ENCODE data around the gene RNF5. TPM values are rescaled to one million over a fixed set of nuclear protein-coding genes. Genes with fewer than 3 reads are reported as not detected.

The RNF5 gene
- total RNA-seq, 4 donors from 2014 or later = 74.5 to 117 (median 107) TPM

DNA sequence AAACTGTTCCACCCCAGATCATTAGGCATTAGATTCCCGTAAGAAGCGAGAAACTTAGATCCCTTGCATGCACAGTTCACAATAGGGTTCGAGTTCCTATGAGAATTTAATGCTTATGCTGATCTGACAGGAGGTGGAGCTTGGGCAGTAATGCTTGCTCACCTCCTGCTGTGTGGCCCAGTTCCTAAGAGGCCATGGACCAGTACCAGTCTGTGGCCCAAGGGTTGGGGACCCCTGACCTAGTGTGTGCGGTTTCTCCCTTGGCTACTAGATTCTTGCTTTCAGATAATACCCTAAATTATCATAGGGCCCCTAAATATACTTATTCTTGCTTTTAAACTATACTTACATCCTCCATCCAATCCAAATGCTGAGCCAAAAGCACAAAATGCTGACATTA, 16.2 kb downstream of the RNF5 start:
- Histone ChIP-seq H3K4me1 (peaks cover 0 to 59% (median 49%) of the 10 kb centered on the region in 4 donors), H3K4me3 (no peak overlapping the region), H3K27me3 (no peaks in the 10 kb centered on the region), H3K9me3 (no peaks in the 10 kb centered on the region), H3K27ac (peak overlapping the region; percentile 92 to 100 (median 100)), H3K36me3 (no peaks in the 10 kb centered on the region)
- TF ChIP-seq POLR2A (IDR thresholded peaks at IDR 0.05) = no peak
- no peak for TF ChIP-seq EP300 (IDR thresholded peaks at IDR 0.05)
- TF ChIP-seq, protein P1, sequence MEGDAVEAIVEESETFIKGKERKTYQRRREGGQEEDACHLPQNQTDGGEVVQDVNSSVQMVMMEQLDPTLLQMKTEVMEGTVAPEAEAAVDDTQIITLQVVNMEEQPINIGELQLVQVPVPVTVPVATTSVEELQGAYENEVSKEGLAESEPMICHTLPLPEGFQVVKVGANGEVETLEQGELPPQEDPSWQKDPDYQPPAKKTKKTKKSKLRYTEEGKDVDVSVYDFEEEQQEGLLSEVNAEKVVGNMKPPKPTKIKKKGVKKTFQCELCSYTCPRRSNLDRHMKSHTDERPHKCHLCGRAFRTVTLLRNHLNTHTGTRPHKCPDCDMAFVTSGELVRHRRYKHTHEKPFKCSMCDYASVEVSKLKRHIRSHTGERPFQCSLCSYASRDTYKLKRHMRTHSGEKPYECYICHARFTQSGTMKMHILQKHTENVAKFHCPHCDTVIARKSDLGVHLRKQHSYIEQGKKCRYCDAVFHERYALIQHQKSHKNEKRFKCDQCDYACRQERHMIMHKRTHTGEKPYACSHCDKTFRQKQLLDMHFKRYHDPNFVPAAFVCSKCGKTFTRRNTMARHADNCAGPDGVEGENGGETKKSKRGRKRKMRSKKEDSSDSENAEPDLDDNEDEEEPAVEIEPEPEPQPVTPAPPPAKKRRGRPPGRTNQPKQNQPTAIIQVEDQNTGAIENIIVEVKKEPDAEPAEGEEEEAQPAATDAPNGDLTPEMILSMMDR (IDR thresholded peaks at IDR 0.05) = no peak
- 81 to 82% methylated on average over 4 of the region's 4 CpGs for WGBS, 2 donors
- no peak for DNase-seq (ENCODE audit: low spot score in 2 of 2)

DNA sequence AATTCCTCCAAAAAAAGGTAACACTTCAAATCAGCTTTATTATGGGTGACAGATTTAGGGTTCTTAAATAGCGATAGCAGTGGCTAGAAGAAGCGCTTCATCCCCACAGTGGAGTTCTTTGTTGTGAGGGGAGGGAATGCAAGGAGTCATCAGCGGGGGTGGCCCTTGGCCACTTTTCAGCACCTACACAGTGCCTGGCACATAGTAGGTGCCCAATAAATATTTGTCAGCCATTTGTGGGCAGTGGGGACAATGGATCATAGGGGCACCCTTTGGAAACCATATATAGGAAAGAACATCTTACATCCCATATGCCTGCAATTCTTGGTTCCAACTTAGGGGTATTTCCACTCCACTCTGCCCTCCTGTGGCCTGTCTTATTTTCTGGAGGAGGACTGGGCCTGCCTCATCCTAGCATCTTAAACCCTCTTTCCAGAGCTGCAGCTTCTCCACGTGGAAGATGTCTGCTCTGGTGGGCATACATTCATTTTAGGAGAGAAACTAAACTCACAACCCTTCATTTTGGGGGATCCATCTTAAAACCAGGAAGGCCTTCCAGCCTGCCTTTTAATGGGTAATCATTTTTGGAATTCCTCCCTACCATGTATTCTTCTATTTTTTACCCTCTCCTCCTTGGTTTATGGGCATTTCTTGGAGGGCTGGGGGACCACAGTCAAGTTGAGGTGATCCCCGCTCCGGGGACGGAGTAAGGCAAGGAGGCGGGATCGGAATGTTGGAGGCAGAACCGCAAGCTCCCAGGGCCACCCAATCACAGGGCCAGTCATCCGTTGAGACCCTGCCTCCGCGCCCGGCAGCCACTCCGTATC, 16.8 kb downstream of the RNF5 start:
- Histone ChIP-seq H3K27ac (peak overlapping the region; percentile 92 to 100 (median 100)), H3K27me3 (no peaks in the 10 kb centered on the region), H3K4me3 (peak overlapping the region; percentile 2 to 94 (median 39)), H3K9me3 (no peaks in the 10 kb centered on the region), H3K36me3 (no peaks in the 10 kb centered on the region), H3K4me1 (peaks cover 0 to 59% (median 49%) of the 10 kb centered on the region in 4 donors)
- DNase-seq (ENCODE audit: low spot score in 2 of 2) = peak in 1 of 2 donors; percentile 62
- peak; percentile 91 to 94 for TF ChIP-seq POLR2A (IDR thresholded peaks at IDR 0.05)
- TF ChIP-seq EP300 (IDR thresholded peaks at IDR 0.05) = peak in 1 of 2 donors; percentile 88
- TF ChIP-seq, protein P1 (IDR thresholded peaks at IDR 0.05) = peak in 4 of 5 experiments; percentile 32 to 65 (median 56)
- 11 to 14% methylated on average over 11 to 15 of the region's 15 CpGs for WGBS, 2 donors

DNA sequence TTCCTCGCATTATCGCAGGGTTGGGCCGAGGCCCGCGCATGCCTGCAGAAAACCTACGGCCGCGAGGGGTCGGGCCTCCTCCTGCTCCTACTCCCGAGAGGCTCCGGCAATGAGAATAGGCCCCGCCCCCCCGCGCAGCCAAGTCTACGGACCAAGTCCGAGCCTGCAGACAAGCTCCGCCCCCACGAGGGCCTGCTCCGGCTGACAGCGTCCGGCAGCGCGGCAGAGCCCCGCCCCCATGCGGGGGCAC, 17.4 kb downstream of the RNF5 start:
- WGBS, 2 donors = 0% methylated on average over 1 of the region's 25 CpGs; no CpG with 5 or more reads in 1 of the 2 donors

DNA sequence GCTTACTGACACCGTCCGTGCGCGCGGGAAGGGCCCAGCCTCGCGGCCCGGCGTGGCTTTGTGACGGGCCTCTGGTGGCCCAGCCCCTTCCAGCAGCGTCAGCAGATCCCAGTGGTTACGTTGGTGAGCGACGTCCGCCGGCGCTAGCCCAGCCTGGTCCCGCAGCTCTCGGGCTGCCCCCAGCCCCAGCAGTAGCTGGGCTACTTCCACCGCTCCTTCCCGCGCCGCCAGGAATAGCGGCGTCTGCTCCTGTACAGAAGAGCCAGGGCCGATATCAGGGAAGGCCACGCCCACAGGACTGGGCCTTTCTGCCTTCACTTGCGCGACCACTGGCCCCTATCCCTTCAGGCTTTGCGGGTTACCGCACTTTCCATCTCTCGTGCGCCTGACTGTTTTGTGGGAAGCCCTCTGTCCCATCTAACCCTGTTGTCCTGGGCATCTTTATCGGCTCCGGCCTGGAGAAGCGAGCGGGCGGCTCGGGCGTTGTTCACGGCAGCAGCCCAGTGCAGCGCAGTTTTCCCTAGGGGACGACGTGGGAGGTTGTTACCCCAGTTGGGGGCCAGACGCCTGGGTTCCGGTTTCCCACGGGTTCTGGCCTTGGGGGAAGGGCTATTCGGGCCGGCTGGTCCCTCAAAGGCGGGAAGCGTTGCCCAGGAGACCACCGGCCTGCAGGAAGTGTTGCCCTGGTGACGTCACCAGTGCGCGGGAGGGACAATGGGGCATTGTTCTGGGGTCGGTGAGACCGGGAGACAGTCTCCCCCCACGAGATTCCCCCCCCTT, 17.9 kb downstream of the RNF5 start:
- WGBS, 2 donors = 0% methylated on average over 27 to 30 of the region's 58 CpGs
- TF ChIP-seq, protein P1 (IDR thresholded peaks at IDR 0.05) = peak in 1 of 5 experiments; percentile 0
- TF ChIP-seq POLR2A (IDR thresholded peaks at IDR 0.05) (peak; percentile 98 to 99), EP300 (IDR thresholded peaks at IDR 0.05) (peak; percentile 75 to 98)

More for the DNA sequence above, 17.4 kb downstream of the RNF5 start:
- no peaks in the 10 kb centered on the region for H3K9me3 ChIP-seq
- H3K4me1 ChIP-seq = peaks cover 0 to 57% (median 47%) of the 10 kb centered on the region in 4 donors
- peak overlapping the region in 3 of 4 donors; percentile 48 to 94 (median 90) for H3K4me3 ChIP-seq
- no peaks in the 10 kb centered on the region for H3K27me3 ChIP-seq
- peak overlapping the region; percentile 96 to 100 (median 100) for H3K27ac ChIP-seq
- TF ChIP-seq EP300 (IDR thresholded peaks at IDR 0.05) (peak in 1 of 2 donors; percentile 97), POLR2A (IDR thresholded peaks at IDR 0.05) (no peak)
- TF ChIP-seq, protein P1 (IDR thresholded peaks at IDR 0.05) = peak; percentile 19 to 80 (median 73)
- H3K36me3 ChIP-seq = no peaks in the 10 kb centered on the region
- DNase-seq (ENCODE audit: low spot score in 2 of 2) = peak; percentile 100

More for the DNA sequence above, 17.9 kb downstream of the RNF5 start:
- Histone ChIP-seq H3K4me1 (peaks cover 0 to 52% (median 42%) of the 10 kb centered on the region in 4 donors), H3K27me3 (no peaks in the 10 kb centered on the region), H3K9me3 (no peaks in the 10 kb centered on the region), H3K4me3 (peak overlapping the region; percentile 48 to 94 (median 76)), H3K27ac (peak overlapping the region; percentile 96 to 100 (median 100)), H3K36me3 (no peaks in the 10 kb centered on the region)
- peak; percentile 92 to 94 for DNase-seq (ENCODE audit: low spot score in 2 of 2)
